Parathyroid adenoma (tissue), 2 donors: Measurements from ENCODE around the gene GLRX3.

ENCODE experiments used
- H2AFZ ChIP-seq: fragments of 300-600 bp; sonication (generic); one replicate; pipeline ENCODE4 v1.7.0; 2017; ENCODE audit warnings: antibody characterized with exemption, mild to moderate bottlenecking
- H3K27ac ChIP-seq: fragments of 300-600 bp; sonication (generic); one replicate; pipeline ENCODE4 v1.7.0; 2017
- H3K27me3 ChIP-seq: fragments of 300-600 bp; sonication (generic); one replicate; pipeline ENCODE4 v1.7.0; 2017; ENCODE audit warnings: low read length; ENCODE audit not compliant: control insufficient read depth, insufficient read depth
- H3K36me3 ChIP-seq: fragments of 300-600 bp; sonication (generic); one replicate; pipeline ENCODE4 v1.7.0; 2017; ENCODE audit warnings: low read length; ENCODE audit not compliant: control insufficient read depth, insufficient read depth
- H3K4me1 ChIP-seq: fragments of 300-600 bp; sonication (generic); one replicate; pipeline ENCODE4 v1.7.0; 2017; ENCODE audit warnings: control low read depth
- H3K4me2 ChIP-seq: fragments of 300-600 bp; sonication (generic); one replicate; pipeline ENCODE4 v1.7.0; 2017; ENCODE audit warnings: low read length
- H3K4me3 ChIP-seq: fragments of 300-600 bp; sonication (generic); one replicate; pipeline ENCODE4 v1.7.0; 2017; ENCODE audit warnings: low read depth, low read length
- H3K79me2 ChIP-seq: fragments of 300-600 bp; sonication (generic); one replicate; pipeline ENCODE4 v1.7.0; 2017; ENCODE audit warnings: control low read depth
- H3K9ac ChIP-seq: fragments of 300-600 bp; sonication (generic); one replicate; pipeline ENCODE4 v1.7.0; 2017; ENCODE audit warnings: mild to moderate bottlenecking
- H3K9me3 ChIP-seq: fragments of 300-600 bp; sonication (generic); one replicate; pipeline ENCODE4 v1.7.0; 2017; ENCODE audit warnings: low read length; ENCODE audit not compliant: control insufficient read depth
- TF ChIP-seq, protein P1 (sequence below): fragments of 300-600 bp; sonication (generic); IDR thresholded peaks from one replicate; pipeline ENCODE4 v1.7.0; 2017; ENCODE audit warnings: antibody characterized with exemption, mild to moderate bottlenecking
- donor health status: primary hyperparathyroidism.

The GLRX3 gene

DNA sequence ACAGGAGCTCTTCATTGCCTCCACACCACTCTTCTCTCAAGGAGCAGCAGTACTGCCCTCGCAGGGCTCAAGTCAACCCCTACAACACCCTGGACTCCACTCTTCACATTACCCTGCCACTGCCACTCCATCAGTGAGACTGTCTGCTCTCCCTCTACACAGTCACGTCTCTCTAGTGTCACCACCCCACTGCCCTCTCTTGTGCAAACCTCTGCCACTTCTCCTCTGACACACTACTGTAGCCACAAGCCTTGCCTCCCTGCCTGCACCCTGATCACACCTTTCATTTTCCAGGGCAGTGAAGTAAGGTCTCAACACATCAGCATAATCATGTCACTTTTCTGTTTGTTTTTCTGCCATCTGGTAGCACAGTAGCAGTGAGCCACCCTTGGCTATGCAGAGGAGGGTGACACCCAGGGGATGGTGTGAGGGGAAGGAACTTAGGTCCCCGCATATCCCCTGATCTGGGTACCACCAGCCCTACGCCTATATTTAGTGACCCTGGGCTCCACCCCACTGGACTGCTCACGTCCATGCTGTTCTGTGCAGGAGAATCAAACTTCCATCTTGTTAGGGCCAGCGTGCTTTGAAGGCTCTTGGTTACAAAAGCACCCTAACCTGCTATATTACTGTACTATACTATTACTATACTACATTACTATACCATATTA is 27.1 kb upstream of the GLRX3 start:
- Histone ChIP-seq H3K36me3 (no peaks in the 10 kb centered on the region), H3K79me2 (peaks cover 8% of the 10 kb centered on the region), H3K4me1 (peaks cover 2% of the 10 kb centered on the region), H3K9me3 (no peaks in the 10 kb centered on the region), H3K4me3 (no peak overlapping the region), H3K4me2 (no peak overlapping the region), H3K27ac (no peak overlapping the region), H3K9ac (no peak overlapping the region), H3K27me3 (no peaks in the 10 kb centered on the region), H2AFZ (no peak overlapping the region)
- TF ChIP-seq, protein P1, sequence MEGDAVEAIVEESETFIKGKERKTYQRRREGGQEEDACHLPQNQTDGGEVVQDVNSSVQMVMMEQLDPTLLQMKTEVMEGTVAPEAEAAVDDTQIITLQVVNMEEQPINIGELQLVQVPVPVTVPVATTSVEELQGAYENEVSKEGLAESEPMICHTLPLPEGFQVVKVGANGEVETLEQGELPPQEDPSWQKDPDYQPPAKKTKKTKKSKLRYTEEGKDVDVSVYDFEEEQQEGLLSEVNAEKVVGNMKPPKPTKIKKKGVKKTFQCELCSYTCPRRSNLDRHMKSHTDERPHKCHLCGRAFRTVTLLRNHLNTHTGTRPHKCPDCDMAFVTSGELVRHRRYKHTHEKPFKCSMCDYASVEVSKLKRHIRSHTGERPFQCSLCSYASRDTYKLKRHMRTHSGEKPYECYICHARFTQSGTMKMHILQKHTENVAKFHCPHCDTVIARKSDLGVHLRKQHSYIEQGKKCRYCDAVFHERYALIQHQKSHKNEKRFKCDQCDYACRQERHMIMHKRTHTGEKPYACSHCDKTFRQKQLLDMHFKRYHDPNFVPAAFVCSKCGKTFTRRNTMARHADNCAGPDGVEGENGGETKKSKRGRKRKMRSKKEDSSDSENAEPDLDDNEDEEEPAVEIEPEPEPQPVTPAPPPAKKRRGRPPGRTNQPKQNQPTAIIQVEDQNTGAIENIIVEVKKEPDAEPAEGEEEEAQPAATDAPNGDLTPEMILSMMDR = no peak

- H3K9me3 ChIP-seq = no peaks in the 10 kb centered on the region
- peaks cover 8% of the 10 kb centered on the region for H3K79me2 ChIP-seq
- peak overlapping the region; percentile 84 for H3K4me2 ChIP-seq
- H3K9ac ChIP-seq = no peak overlapping the region
- H3K27me3 ChIP-seq = no peaks in the 10 kb centered on the region
- H3K4me1 ChIP-seq = peaks cover 2% of the 10 kb centered on the region
- peak overlapping the region; percentile 93 for H3K4me3 ChIP-seq
- H2AFZ ChIP-seq = peak overlapping the region; percentile 99
- TF ChIP-seq, protein P1 = peak; percentile 87
- no peaks in the 10 kb centered on the region for H3K36me3 ChIP-seq
- peak overlapping the region; percentile 93 for H3K27ac ChIP-seq
These were observed 26.4 kb upstream of the GLRX3 start for GRCh38 chr10:130109796-130110245.

- Histone ChIP-seq H3K9me3 (no peaks in the 10 kb centered on the region), H3K79me2 (peaks cover 8% of the 10 kb centered on the region), H3K4me2 (peak within 1 kb of the TSS; percentile 84), H3K36me3 (no peaks in the 10 kb centered on the region), H3K4me1 (peaks cover 2% of the 10 kb centered on the region), H3K27ac (peak within 1 kb of the TSS; percentile 93), H2AFZ (peak within 1 kb of the TSS; percentile 99), H3K9ac (peak within 1 kb of the TSS; percentile 78), H3K4me3 (peak within 1 kb of the TSS; percentile 93), H3K27me3 (no peaks in the 10 kb centered on the region)
- TF ChIP-seq, protein P1 = no peak
These were observed 25.7 kb upstream of the GLRX3 start, which contains the start of gene C10orf143 for GRCh38 chr10:130110246-130111112. C10orf143 (minus strand) TSS chr10:130110830; CDS start chr10:130110772, 58 bp downstream.

- TF ChIP-seq, protein P1 = no peak
- no peaks in the 10 kb centered on the region for H3K36me3 ChIP-seq
- H3K79me2 ChIP-seq = peaks cover 8% of the 10 kb centered on the region
- peak overlapping the region; percentile 99 for H2AFZ ChIP-seq
- H3K4me2 ChIP-seq = peak overlapping the region; percentile 84
- H3K27ac ChIP-seq = peak overlapping the region; percentile 93
- H3K4me3 ChIP-seq = peak overlapping the region; percentile 93
- H3K9me3 ChIP-seq = no peaks in the 10 kb centered on the region
- no peaks in the 10 kb centered on the region for H3K27me3 ChIP-seq
- peaks cover 2% of the 10 kb centered on the region for H3K4me1 ChIP-seq
- peak overlapping the region; percentile 78 for H3K9ac ChIP-seq
These were observed 24.9 kb upstream of the GLRX3 start for GRCh38 chr10:130111113-130111851.
